HuH-7.5 (cell line): ENCODE results near the gene AGRN.

Source experiments
- DNase-seq: peaks from one replicate; pipeline ENCODE4 v3.0.0; 2011; ENCODE audit warnings: low spot score

The AGRN gene

DNA sequence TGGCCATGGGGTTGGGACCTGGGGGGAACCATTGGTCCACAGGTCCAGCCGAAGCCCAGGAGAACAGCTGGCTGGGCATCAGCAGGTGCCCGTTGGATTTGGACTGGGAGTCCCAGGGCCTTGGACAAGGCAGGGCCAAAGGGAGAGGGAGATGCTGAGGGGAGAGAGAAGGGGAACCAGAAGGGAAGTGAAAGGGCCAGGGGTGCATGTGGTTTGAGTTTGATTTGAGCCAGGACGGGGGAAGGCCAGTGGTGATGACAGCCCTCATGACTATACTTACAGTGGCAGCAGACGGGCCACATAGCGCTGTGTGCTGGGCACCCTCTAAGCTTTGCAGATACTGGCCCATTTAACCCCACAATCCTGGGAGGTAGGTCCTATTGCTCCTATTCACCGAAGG, 18.8 kb downstream of the AGRN start:
- no peak for DNase-seq

DNA sequence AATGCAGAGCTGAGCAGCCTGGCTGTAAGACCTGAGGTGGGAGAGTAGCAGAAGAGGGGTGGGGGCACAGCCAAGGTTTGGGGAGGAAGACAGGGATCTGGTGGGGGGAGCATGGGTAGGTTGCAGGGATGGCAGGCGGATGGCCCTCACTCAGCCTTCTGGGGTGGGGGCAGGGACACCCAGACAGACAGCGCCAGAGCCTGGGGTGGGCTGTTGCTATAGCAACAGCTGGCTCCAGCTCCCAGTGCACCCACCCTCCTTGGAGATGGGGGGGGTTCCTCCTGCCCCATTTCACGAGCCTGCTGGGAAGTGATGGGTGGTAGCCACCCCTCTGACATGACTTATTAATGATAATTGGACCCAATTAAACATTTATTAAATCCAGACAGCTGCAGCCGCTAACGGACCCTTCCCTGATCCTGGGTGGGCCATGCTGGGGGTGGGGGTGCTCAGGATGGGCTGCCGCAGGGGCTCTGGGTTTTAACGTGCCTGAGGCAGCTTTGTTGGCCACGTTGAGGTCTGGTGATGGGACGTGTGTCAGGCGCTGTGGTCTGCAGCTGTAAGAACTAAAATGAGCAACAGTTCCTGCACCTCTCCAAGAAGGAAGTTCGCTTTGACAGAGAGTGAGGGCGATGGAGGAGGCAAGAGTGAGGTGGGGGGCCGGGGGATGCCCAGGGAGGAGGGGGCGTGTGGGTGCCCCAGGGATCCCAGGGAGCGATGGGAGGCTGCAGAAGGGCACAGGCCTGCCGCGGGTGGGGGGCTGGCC, 19.4 kb downstream of the AGRN start:
- DNase-seq = no peak

DNA sequence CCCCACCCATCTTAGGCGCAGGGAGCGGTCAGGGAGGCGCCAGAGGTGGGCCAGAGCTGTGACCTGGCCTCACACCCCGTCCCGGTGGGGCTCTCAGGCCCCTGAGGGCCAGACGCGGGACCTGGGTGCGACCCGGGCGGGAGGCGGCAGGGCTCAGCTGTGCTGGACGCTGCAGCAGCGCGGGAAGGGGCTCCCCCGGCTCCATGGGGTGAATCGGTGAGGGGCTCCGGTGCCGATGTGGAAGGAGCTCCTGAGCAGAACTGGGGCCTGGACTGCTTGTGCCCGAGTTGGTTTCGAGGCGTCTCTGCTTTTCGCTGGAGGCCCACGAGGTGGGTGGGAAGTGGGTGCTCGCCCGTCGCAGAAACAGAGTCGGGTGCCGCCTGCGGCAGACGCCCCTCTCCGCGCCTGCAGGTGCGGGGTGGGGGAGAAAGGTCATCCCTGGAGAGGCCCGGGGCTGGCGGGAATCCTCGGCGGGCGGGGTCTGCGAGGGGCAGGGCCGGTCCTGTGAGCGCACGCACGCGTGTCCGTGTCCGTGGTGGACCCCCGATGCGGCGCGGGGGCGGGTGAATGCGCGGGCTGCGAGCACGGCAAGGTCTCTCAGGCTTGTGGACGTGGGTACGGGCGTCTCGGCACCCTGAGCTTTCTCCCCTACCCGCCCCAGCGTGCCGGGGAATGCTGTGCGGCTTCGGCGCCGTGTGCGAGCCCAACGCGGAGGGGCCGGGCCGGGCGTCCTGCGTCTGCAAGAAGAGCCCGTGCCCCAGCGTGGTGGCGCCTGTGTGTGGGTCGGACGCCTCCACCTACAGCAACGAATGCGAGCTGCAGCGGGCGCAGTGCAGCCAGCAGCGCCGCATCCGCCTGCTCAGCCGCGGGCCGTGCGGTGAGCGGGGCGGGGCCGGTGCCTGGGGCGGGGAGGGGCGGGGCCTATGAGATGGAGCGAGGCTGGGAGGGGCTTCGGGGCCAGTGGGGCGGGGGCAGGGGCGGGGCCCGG, 20.4 kb downstream of the AGRN start:
- DNase-seq = peak; percentile 97

DNA sequence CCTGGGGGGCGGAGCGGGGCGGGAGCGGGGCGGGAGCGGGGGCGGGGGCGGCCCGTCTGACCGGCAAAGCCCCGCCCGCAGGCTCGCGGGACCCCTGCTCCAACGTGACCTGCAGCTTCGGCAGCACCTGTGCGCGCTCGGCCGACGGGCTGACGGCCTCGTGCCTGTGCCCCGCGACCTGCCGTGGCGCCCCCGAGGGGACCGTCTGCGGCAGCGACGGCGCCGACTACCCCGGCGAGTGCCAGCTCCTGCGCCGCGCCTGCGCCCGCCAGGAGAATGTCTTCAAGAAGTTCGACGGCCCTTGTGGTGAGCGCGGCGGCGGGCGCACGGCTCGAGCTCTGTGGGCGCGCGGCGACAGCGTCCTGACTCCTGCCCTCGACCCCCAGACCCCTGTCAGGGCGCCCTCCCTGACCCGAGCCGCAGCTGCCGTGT, 21.2 kb downstream of the AGRN start:
- no peak for DNase-seq

DNA sequence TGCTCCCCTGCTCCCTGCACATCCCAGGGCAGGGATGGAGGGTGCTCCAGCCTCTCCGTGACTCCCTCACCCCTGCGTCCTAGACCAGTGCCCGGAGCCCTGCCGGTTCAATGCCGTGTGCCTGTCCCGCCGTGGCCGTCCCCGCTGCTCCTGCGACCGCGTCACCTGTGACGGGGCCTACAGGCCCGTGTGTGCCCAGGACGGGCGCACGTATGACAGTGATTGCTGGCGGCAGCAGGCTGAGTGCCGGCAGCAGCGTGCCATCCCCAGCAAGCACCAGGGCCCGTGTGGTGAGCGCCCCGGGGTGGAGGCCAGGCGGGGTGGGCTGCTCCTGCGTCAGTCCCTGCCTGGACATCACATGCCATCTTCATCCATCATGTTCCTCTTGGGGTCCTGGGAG, 22.0 kb downstream of the AGRN start:
- DNase-seq = no peak

DNA sequence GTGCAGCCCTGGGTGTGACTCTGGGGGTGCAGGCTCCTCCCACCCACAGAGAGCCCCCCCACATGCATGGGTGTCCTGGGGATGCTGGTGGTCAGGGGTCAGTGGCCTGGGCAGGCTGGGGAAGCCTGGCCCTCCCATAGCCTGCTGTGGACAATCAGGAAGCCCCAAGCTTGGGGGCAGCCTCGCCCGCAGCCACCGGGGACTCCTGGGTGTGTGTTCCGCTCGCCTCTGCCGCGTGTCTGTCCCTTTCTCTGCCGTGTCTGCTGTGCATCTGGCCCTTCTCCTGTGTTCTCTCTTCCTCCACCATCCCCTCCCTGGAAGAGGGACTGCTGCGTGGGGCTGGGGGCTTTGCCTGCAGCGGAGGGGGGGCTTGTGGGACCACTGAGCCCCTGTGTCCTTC, 22.9 kb downstream of the AGRN start:
- DNase-seq = no peak

DNA sequence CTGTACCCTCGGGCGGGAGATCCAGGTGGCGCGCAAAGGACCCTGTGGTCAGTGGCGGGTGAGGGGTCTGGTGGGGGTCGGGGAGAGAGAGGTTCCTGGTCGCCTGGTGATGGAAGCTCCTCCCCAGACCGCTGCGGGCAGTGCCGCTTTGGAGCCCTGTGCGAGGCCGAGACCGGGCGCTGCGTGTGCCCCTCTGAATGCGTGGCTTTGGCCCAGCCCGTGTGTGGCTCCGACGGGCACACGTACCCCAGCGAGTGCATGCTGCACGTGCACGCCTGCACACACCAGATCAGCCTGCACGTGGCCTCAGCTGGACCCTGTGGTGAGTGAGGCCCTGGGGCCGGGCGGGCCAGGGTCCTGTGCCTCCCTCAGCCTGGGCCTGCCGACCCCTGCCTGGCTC, 23.5 kb downstream of the AGRN start:
- no peak for DNase-seq

DNA sequence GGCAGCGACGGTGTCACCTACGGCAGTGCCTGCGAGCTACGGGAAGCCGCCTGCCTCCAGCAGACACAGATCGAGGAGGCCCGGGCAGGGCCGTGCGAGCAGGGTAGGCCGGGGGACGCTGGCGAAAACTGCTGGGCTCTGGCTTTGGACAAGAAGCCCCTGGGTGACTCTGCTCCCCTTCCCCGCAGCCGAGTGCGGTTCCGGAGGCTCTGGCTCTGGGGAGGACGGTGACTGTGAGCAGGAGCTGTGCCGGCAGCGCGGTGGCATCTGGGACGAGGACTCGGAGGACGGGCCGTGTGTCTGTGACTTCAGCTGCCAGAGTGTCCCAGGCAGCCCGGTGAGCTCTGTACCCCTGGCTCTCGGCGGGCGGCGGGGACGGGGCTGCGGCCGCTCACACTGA, 24.0 kb downstream of the AGRN start:
- DNase-seq = no peak

DNA sequence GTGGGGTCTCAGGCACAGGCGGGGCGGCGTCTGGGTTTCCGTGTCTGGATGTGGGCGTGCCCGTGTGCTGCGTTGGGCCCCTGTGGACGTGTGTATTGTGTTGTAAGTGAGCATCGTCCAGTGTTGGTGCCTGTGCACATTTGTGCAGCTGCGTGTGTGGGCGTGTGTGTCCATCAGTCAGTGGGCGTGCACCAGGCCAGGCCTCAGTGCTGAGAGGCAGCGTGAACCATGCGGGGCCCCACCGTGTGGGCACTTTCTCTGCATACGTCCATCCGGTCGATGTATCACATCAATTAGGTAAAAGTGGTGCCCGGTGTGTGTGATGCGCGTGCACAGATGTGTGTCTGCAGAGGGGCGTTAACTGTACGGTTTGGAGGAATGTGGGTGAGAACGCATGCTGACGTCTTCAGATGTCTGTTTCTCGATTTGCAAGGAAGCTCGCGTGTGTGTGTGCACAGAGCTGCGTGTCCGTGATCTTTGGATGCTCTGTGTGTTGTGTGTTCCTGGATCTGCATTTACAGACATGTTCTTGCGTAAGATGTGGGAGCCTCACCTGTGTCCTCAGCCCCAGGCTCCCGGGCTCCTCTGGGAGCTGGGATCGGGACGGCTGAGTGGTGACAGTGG, 24.6 kb downstream of the AGRN start:
- no peak for DNase-seq

DNA sequence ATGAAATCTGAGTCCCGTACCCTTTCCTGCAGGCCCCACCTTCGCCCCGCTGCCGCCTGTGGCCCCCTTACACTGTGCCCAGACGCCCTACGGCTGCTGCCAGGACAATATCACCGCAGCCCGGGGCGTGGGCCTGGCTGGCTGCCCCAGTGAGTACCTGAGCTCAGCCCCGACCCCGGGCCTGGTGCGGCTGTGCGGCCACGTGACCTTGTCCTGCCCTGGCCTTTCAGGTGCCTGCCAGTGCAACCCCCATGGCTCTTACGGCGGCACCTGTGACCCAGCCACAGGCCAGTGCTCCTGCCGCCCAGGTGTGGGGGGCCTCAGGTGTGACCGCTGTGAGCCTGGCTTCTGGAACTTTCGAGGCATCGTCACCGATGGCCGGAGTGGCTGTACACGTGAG, 25.2 kb downstream of the AGRN start:
- DNase-seq = no peak

DNA sequence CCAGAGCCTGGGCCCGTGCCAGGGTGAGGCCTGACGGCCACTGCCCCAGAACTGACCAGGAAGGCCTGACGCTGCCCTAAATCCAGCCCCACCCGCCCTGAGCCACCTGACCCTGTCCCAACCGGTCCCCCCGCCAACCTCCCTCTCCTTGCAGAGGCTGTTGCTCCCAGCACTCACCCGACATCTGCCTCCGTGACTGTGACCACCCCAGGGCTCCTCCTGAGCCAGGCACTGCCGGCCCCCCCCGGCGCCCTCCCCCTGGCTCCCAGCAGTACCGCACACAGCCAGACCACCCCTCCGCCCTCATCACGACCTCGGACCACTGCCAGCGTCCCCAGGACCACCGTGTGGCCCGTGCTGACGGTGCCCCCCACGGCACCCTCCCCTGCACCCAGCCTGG, 26.3 kb downstream of the AGRN start:
- no peak for DNase-seq

DNA sequence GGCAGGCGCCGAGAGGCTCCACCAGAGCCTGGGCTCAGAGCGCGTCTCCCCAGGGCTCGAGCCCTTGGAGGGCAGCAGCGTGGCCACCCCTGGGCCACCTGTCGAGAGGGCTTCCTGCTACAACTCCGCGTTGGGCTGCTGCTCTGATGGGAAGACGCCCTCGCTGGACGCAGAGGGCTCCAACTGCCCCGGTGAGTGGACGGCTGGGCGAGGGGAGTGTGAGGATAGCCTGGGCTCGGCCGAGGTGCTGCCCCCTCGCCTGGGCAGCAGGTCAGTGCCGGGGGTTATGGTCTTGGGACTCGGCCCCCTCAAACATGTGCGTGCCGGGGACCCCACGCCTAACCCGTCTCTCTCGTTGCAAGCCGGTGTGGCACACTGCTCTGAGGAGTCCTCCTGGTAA, 26.8 kb downstream of the AGRN start:
- DNase-seq = no peak

DNA sequence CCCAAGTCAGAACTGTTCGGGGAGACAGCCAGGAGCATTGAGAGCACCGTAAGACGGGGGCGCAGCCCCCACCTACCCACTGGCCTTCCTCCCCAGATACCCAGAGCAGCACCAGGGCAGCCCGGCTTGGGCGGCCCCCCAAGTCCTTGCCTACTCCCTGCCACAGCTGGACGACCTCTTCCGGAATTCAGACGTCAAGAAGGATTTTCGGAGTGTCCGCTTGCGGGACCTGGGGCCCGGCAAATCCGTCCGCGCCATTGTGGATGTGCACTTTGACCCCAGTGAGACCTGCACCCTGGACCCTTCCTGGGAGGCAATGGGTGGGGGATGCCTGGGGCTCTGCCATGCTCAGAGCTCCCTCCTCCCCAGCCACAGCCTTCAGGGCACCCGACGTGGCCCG, 27.5 kb downstream of the AGRN start:
- DNase-seq = no peak

DNA sequence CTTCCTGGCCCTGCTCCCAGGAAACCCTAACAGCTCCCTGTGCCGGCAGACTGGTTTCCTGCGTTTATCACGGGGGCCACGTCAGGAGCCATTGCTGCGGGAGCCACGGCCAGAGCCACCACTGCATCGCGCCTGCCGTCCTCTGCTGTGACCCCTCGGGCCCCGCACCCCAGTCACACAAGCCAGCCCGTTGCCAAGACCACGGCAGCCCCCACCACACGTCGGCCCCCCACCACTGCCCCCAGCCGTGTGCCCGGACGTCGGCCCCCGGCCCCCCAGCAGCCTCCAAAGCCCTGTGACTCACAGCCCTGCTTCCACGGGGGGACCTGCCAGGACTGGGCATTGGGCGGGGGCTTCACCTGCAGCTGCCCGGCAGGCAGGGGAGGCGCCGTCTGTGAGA, 28.0 kb downstream of the AGRN start:
- no peak for DNase-seq

DNA sequence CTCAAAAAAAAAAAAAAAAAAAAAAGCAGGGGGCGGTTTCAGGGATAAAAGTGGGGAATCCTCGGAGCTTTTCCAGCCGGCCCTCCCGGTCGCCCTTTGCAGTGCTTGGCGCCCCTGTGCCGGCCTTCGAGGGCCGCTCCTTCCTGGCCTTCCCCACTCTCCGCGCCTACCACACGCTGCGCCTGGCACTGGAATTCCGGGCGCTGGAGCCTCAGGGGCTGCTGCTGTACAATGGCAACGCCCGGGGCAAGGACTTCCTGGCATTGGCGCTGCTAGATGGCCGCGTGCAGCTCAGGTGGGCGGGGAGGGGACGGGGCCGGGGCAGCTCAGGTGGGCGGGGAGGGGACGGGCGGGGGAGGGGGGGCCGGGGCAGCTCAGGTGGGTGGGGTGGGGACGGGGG, 28.8 kb downstream of the AGRN start:
- no peak for DNase-seq

DNA sequence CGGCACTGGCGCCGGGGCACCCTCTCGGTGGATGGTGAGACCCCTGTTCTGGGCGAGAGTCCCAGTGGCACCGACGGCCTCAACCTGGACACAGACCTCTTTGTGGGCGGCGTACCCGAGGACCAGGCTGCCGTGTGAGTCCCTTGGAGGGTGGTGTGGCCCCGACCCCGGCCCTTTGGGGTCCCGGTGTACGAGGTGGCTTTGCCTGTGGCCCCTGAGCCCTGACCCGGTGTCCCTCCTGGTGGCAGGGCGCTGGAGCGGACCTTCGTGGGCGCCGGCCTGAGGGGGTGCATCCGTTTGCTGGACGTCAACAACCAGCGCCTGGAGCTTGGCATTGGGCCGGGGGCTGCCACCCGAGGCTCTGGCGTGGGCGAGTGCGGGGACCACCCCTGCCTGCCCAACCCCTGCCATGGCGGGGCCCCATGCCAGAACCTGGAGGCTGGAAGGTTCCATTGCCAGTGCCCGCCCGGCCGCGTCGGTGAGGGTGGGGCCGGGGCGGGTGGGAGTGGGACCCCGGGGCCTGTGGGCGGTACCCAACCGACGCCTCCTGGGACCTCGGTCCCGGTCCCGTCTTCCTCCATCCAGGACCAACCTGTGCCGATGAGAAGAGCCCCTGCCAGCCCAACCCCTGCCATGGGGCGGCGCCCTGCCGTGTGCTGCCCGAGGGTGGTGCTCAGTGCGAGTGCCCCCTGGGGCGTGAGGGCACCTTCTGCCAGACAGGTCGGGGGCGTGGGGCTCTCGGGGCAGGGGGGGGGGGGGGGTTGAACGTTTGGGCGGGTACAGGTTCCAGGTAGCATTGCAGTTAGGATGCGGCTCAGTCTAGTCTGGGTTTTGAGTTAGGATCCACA, 29.6 kb downstream of the AGRN start:
- DNase-seq = no peak

DNA sequence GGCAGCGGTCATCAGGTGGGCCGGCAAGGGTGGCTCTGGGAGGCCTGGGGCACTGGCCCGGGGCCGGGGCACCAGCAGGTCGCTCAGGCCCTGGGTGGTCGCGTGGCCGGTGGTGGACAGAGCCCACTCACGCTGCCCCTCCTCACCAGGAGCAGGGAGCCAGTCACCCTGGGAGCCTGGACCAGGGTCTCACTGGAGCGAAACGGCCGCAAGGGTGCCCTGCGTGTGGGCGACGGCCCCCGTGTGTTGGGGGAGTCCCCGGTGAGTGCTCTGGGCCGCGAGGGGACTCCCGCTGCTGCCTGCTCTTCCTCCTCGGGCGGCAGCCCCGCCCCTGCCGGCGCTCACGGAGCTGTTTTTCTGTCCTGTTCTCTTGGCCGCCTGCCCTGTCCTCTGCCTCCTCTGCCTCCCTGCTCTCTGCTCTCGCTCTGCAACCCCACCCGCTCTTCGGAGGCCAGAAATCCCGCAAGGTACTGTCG, 30.7 kb downstream of the AGRN start:
- no peak for DNase-seq

DNA sequence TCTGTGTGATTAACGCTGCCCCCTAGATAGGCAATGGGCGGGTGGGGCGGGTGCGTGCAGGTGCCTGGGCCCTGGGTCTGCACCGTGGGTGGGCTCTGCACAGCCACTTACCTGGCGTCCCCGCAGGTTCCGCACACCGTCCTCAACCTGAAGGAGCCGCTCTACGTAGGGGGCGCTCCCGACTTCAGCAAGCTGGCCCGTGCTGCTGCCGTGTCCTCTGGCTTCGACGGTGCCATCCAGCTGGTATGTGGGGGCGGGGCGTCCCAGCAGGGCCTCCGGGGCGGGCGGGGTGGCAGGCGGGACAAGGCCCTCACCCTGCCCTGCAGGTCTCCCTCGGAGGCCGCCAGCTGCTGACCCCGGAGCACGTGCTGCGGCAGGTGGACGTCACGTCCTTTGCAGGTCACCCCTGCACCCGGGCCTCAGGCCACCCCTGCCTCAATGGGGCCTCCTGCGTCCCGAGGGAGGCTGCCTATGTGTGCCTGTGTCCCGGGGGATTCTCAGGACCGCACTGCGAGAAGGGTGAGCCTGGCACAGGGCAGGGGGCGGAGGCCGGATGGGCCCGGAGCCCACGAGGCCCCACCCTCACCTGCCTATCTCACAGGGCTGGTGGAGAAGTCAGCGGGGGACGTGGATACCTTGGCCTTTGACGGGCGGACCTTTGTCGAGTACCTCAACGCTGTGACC, 31.3 kb downstream of the AGRN start:
- DNase-seq = no peak

DNA sequence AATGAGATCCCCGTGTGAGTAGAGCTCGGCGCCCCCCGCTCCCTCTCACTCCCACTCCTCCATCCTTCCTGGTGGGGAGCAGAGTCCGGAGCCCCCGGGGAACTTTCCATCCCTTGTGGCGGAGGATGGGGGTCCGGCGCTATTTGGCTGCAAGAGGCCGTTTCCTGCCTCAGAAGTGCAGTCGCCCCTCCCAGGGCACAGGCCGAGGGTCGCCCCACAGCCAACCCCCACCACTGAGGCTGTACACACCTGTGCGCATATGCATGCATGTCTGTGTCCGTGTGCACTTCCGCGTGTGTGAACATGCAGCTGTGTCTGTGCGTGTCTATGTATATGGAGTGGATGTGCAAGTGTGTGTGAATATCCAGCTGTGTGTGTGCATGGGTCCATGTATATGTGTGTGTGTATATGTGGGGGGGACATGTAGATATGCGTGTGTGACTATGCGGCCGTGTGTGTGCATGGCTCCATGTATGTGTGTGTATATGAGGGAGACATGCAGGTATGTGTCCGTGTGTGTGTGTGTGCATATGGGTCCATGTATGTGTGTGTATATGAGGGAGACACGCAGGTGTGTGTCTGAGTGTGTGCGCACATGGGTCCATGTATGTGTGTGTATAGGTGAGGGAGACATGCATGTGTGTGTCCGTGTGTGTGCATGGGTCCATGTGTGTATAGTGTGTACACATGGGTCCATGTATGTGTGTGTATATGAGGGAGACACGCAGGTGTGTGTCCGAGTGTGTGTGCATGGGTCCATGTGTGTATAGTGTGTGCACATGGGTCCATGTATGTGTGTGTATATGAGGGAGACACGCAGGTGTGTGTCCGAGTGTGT, 32.3 kb downstream of the AGRN start:
- DNase-seq = no peak

DNA sequence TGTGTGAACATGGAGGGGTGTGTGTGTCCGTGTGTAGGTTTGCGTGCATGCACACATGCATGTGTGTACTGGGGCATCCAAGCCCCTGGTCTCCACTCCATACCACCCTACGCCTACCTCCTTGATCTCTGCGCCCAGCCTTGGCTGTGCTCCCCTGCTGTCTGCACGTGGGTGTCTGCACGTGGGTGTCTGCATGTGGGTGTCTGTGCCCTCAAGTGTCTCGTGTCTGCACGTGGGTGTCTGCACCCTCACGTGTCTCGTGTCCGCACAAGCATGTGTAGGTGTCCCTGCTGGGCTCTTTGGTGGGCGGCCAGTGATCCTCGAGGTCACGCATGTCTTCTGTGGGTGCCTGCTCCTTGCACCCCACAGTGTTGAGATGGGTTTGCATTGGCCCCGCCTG, 33.1 kb downstream of the AGRN start:
- DNase-seq = no peak
